Transverse colon (tissue), 4 donors: ENCODE measurements around the gene IZUMO3.

Experiments used
- EP300 ChIP-seq: sonication (generic); formaldehyde crosslinking; IDR thresholded peaks from one replicate; pipeline ENCODE4 v1.6.1; 2017; ENCODE audit warnings: antibody characterized with exemption, low read depth
- POLR2A ChIP-seq: fragments of 450-650 bp; IDR thresholded peaks from one replicate; pipeline ENCODE4 v1.6.1; 2016; ENCODE audit warnings: antibody characterized with exemption, mild to moderate bottlenecking, moderate library complexity
- POLR2AphosphoS5 ChIP-seq, 3 donors: sonication (generic); formaldehyde crosslinking; IDR thresholded peaks; one replicate each; pipeline ENCODE4 v1.6.1; 2016; ENCODE audit warnings: antibody characterized with exemption in 3 of 3
- TF ChIP-seq, protein P1 (sequence below), 5 experiments: fragments of 200-600 bp in 3 of 5; fragments of 450-650 bp in 2 of 5; sonication (generic) in 3 of 5; IDR thresholded peaks; 1 replicate in 2 of 5; 2 replicates in 3 of 5; pipeline ENCODE4 v1.5.1; 2016 to 2017; ENCODE audit warnings: antibody characterized with exemption in 5 of 5, inconsistent platforms in 3 of 5, mild to moderate bottlenecking in 2 of 5, moderate library complexity in 1 of 5

DNA sequence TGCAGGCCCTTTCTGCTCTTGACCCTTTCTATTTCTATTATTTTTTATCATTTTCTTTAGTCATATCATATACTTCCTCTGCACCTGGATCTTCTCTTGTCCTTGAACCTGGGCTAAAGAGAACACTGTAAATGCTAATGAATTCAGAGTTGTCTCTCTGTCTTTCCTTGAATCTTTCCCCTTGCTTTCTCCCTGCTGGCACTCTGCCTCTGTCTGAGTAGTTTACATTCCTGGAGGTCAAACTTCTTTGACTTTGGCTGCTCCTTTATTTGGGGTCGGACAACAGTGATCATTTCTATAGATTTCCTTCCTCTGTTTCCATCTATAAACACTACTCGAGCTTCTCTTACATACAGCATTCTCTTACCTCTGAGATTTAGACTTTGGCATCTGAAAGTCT lies 47.1 kb downstream of the IZUMO3 start:
- TF ChIP-seq EP300 (no peak), POLR2AphosphoS5 (IDR thresholded peaks at IDR 0.05) (no peak), POLR2A (no peak)
- TF ChIP-seq, protein P1, sequence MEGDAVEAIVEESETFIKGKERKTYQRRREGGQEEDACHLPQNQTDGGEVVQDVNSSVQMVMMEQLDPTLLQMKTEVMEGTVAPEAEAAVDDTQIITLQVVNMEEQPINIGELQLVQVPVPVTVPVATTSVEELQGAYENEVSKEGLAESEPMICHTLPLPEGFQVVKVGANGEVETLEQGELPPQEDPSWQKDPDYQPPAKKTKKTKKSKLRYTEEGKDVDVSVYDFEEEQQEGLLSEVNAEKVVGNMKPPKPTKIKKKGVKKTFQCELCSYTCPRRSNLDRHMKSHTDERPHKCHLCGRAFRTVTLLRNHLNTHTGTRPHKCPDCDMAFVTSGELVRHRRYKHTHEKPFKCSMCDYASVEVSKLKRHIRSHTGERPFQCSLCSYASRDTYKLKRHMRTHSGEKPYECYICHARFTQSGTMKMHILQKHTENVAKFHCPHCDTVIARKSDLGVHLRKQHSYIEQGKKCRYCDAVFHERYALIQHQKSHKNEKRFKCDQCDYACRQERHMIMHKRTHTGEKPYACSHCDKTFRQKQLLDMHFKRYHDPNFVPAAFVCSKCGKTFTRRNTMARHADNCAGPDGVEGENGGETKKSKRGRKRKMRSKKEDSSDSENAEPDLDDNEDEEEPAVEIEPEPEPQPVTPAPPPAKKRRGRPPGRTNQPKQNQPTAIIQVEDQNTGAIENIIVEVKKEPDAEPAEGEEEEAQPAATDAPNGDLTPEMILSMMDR (IDR thresholded peaks at IDR 0.05), result no peak
